22Rv1 (cell line): ENCODE data around the gene ITIH1.

ENCODE experiments used
- CTCF ChIP-seq: fragments of 450-650 bp; IDR thresholded peaks from 2 replicates; pipeline ENCODE4 v1.5.1; 2017; ENCODE audit warnings: mild to moderate bottlenecking
- ZFX ChIP-seq: fragments of 450-650 bp; IDR thresholded peaks from 2 replicates; pipeline ENCODE4 v1.6.1; 2017; ENCODE audit warnings: antibody characterized with exemption, borderline replicate concordance

- TF ChIP-seq ZFX, result no peak
- no peak for TF ChIP-seq CTCF
These were observed 21.1 kb downstream of the ITIH1 start for GRCh38 chr3:52798376-52798977.
